H9 (cell line): ENCODE data around the gene TBCK. TPM values are rescaled to one million over a fixed set of nuclear protein-coding genes. Genes with fewer than 3 reads are reported as not detected.

Source experiments
- DNase-seq: peaks from one replicate; pipeline ENCODE4 v3.0.0-alpha.2; 2017
- H2AFZ ChIP-seq: one replicate; pipeline ENCODE4 v1.6.1; 2013; ENCODE audit warnings: mild to moderate bottlenecking, low read length, control low read depth, moderate library complexity
- H2AK5ac ChIP-seq: 2 replicates; pipeline ENCODE4 v1.6.1; 2013; ENCODE audit warnings: low read length, control low read depth, mixed read lengths; ENCODE audit not compliant: insufficient read length
- H2BK120ac ChIP-seq: one replicate; pipeline ENCODE4 v1.6.1; 2013; ENCODE audit warnings: low read depth, mild to moderate bottlenecking, low read length, control low read depth, inconsistent platforms; ENCODE audit not compliant: poor library complexity, severe bottlenecking
- H2BK12ac ChIP-seq: 2 replicates; pipeline ENCODE4 v1.6.1; 2013; ENCODE audit warnings: low read length, control low read depth, mixed read lengths, low read depth; ENCODE audit not compliant: insufficient read length
- H2BK15ac ChIP-seq: 2 replicates; pipeline ENCODE4 v1.6.1; 2013; ENCODE audit warnings: low read depth, low read length, control low read depth
- H2BK20ac ChIP-seq: one replicate; pipeline ENCODE4 v1.6.1; 2013; ENCODE audit warnings: low read depth, mild to moderate bottlenecking, low read length, control low read depth, inconsistent platforms; ENCODE audit not compliant: poor library complexity, severe bottlenecking
- H2BK5ac ChIP-seq: 2 replicates; pipeline ENCODE4 v1.6.1; 2013; ENCODE audit warnings: low read length, control low read depth, mixed read lengths; ENCODE audit not compliant: insufficient read length
- H3K14ac ChIP-seq: 2 replicates; pipeline ENCODE4 v1.6.1; 2013; ENCODE audit warnings: low read length, control low read depth; ENCODE audit not compliant: insufficient read depth
- H3K18ac ChIP-seq: 2 replicates; pipeline ENCODE4 v1.6.1; 2013; ENCODE audit warnings: low read depth, mild to moderate bottlenecking, mixed read lengths, low read length, control low read depth; ENCODE audit not compliant: insufficient read length
- H3K23ac ChIP-seq: 2 replicates; pipeline ENCODE4 v1.6.1; 2013; ENCODE audit warnings: low read length, control low read depth, mixed read lengths, low read depth; ENCODE audit not compliant: insufficient read length
- H3K23me2 ChIP-seq: 2 replicates; pipeline ENCODE4 v1.6.1; 2013; ENCODE audit warnings: low read depth, mild to moderate bottlenecking, mixed read lengths, low read length, control low read depth; ENCODE audit not compliant: insufficient read length, poor library complexity, severe bottlenecking
- H3K27ac ChIP-seq: 2 replicates; pipeline ENCODE4 v1.5.1; 2013; ENCODE audit warnings: low read length, control low read depth, mixed read lengths, low read depth; ENCODE audit not compliant: insufficient read length
- H3K27me3 ChIP-seq: 2 replicates; pipeline ENCODE4 v1.6.1; 2013; ENCODE audit warnings: low read length, control low read depth, inconsistent platforms; ENCODE audit not compliant: insufficient read depth
- H3K4ac ChIP-seq: 2 replicates; pipeline ENCODE4 v1.6.1; 2013; ENCODE audit warnings: low read depth, mild to moderate bottlenecking, control low read depth, inconsistent platforms, low read length, moderate library complexity
- H3K4me1 ChIP-seq: 2 replicates; pipeline ENCODE4 v1.6.1; 2013; ENCODE audit warnings: low read length, control low read depth, inconsistent platforms; ENCODE audit not compliant: insufficient read depth
- H3K4me2 ChIP-seq: 2 replicates; pipeline ENCODE4 v1.6.1; 2013; ENCODE audit warnings: low read length, control low read depth, mixed read lengths; ENCODE audit not compliant: insufficient read length, insufficient read depth
- H3K56ac ChIP-seq: 2 replicates; pipeline ENCODE4 v1.6.1; 2013; ENCODE audit warnings: low read depth, mild to moderate bottlenecking, mixed read lengths, low read length, control low read depth; ENCODE audit not compliant: insufficient read length
- H3K79me1 ChIP-seq: 2 replicates; pipeline ENCODE4 v1.6.1; 2013; ENCODE audit warnings: low read depth, mild to moderate bottlenecking, moderate library complexity, low read length, control low read depth, inconsistent platforms; ENCODE audit not compliant: insufficient read depth, poor library complexity, severe bottlenecking
- H3K79me2 ChIP-seq: 2 replicates; pipeline ENCODE4 v1.6.1; 2013; ENCODE audit warnings: low read length, control low read depth, inconsistent platforms; ENCODE audit not compliant: insufficient read depth
- H3K9ac ChIP-seq: 2 replicates; pipeline ENCODE4 v1.6.1; 2013; ENCODE audit warnings: low read length, control low read depth, mixed read lengths; ENCODE audit not compliant: insufficient read length; ENCODE audit errors: extremely low read depth
- H3K9me3 ChIP-seq: one replicate; pipeline ENCODE4 v1.6.1; 2013; ENCODE audit warnings: low read depth, low read length, inconsistent platforms; ENCODE audit not compliant: control insufficient read depth
- H3T11ph ChIP-seq: one replicate; pipeline ENCODE4 v1.6.1; 2013; ENCODE audit warnings: mild to moderate bottlenecking, low read length, control low read depth, inconsistent platforms
- H4K20me1 ChIP-seq: one replicate; pipeline ENCODE4 v1.6.1; 2013; ENCODE audit not compliant: control insufficient read depth, insufficient read length, insufficient read depth
- H4K5ac ChIP-seq: 2 replicates; pipeline ENCODE4 v1.6.1; 2013; ENCODE audit warnings: low read depth, mild to moderate bottlenecking, mixed read lengths, low read length, control low read depth; ENCODE audit not compliant: insufficient read length
- H4K8ac ChIP-seq: replicated peaks from 2 replicates; pipeline ENCODE4 v1.6.1; 2013; ENCODE audit warnings: low read length, control low read depth, mixed read lengths, low read depth; ENCODE audit not compliant: insufficient read length
- H4K91ac ChIP-seq: 2 replicates; pipeline ENCODE4 v1.6.1; 2013; ENCODE audit warnings: low read depth, mild to moderate bottlenecking, moderate library complexity, mixed read lengths, low read length, control low read depth; ENCODE audit not compliant: insufficient read length
- H3K27ac Mint-ChIP-seq, 3 experiments: 2 replicates in 2 of 3; 3 replicates in 1 of 3; pipeline ENCODE4 v1.8.0; 2020 to 2021; ENCODE audit warnings: mixed read lengths in 3 of 3, mild to moderate bottlenecking in 1 of 3, moderate library complexity in 1 of 3
- H3K27me3 Mint-ChIP-seq: 2 replicates; pipeline ENCODE4 v1.8.0; 2021; ENCODE audit warnings: low read depth, mild to moderate bottlenecking, moderate library complexity, mixed read lengths
- H3K36me3 Mint-ChIP-seq, 3 experiments: 2 replicates in 2 of 3; 3 replicates in 1 of 3; pipeline ENCODE4 v1.8.0; 2020 to 2021; ENCODE audit warnings: low read depth in 3 of 3, mixed read lengths in 3 of 3; ENCODE audit not compliant: insufficient read depth in 1 of 3
- H3K4me1 Mint-ChIP-seq, 2 experiments: 2 replicates each; pipeline ENCODE4 v1.8.0; 2020; ENCODE audit warnings: mixed read lengths in 2 of 2
- H3K4me3 Mint-ChIP-seq, 2 experiments: 2 replicates in 1 of 2; 3 replicates in 1 of 2; pipeline ENCODE4 v1.8.0; 2020 to 2021; ENCODE audit warnings: mild to moderate bottlenecking in 2 of 2, mixed read lengths in 2 of 2, moderate library complexity in 1 of 2
- H3K9me3 Mint-ChIP-seq, 2 experiments: 2 replicates in 1 of 2; 3 replicates in 1 of 2; pipeline ENCODE4 v1.8.0; 2020; ENCODE audit warnings: mild to moderate bottlenecking in 2 of 2, mixed read lengths in 2 of 2, moderate library complexity in 1 of 2
- CTCF ChIP-seq: fragments of 200-600 bp; sonication (generic); conservative IDR thresholded peaks from 3 replicates; pipeline ENCODE4 v1.8.0; 2021; ENCODE audit warnings: antibody characterized with exemption, mild to moderate bottlenecking
- total RNA-seq: library from RNA; stranded (reverse); gene quantifications from 2 replicates; pipeline ENCODE4 v1.2.1, GENCODE V29; 2021

Gene TBCK
- total RNA-seq, 1 experiment from 2014 or later, result 22.1 TPM

GRCh38 chr4:106287353-106287969 is 28.5 kb downstream of the TBCK start:
- Histone ChIP-seq H2BK120ac (no peak overlapping the region), H3K23ac (no peak overlapping the region), H3K9me3 (no peaks in the 10 kb centered on the region), H3K79me1 (no peaks in the 10 kb centered on the region), H2BK15ac (no peak overlapping the region), H4K8ac (no peak overlapping the region), H3K4ac (no peak overlapping the region), H3K56ac (no peak overlapping the region), H3K4me2 (no peak overlapping the region), H3K23me2 (no peaks in the 10 kb centered on the region), H3K27ac (no peak overlapping the region), H3K4me1 (no peaks in the 10 kb centered on the region; the same call in 1 of the 2 replicates), H3K27me3 (no peaks in the 10 kb centered on the region), H4K5ac (no peak overlapping the region), H3K18ac (no peak overlapping the region), H3K14ac (no peak overlapping the region), H3K79me2 (no peaks in the 10 kb centered on the region), H2BK5ac (no peak overlapping the region), H2AK5ac (no peak overlapping the region), H2BK20ac (no peak overlapping the region), H3T11ph (no peak overlapping the region), H2AFZ (no peak overlapping the region), H4K91ac (no peak overlapping the region), H3K9ac (no peak overlapping the region), H2BK12ac (no peak overlapping the region), H4K20me1 (no peaks in the 10 kb centered on the region)
- Mint-ChIP-seq H3K9me3 (no peaks in the 10 kb centered on the region), H3K4me1 (peaks cover 3 to 6% of the 10 kb centered on the region in 2 experiments; a peak in 3 of 4 replicates), H3K27ac (peak overlapping the region in 1 of 3 experiments; percentile 28; a peak in 1 of 7 replicates), H3K4me3 (no peak overlapping the region), H3K36me3 (peaks cover 0 to 2% (median 2%) of the 10 kb centered on the region in 3 experiments; a peak in 4 of 7 replicates), H3K27me3 (no peaks in the 10 kb centered on the region)
- no peak for DNase-seq
- no peak for TF ChIP-seq CTCF
